ENCODE measurements around the gene NOC4L.
A peak's percentile ranks its signal among the peaks of the same experiment; 100 is the strongest.

Gene NOC4L

GRCh38 chr12:132137483-132138125 is 6.7 kb upstream of the NOC4L start:
- no peak for TF ChIP-seq Cebpa-rat (IDR thresholded peaks at IDR 0.05)
- Histone ChIP-seq H3K4me1 (peaks cover 3 to 8% (median 5%) of the 10 kb centered on the region in 10 experiments; a peak in 19 of 20 replicates), H3K9ac (no peak overlapping the region), H3K4me2 (no peak overlapping the region), H3K4me3 (no peak overlapping the region), H4K20me1 (peaks cover 0 to 58% (median 40%) of the 10 kb centered on the region in 11 experiments; a peak in 18 of 22 replicates), H3K36me3 (peaks cover 44 to 56% (median 49%) of the 10 kb centered on the region in 11 experiments), H3K27me3 (no peaks in the 10 kb centered on the region), H3K9me3 (replicated peaks in 1 of 11) (no peaks in the 10 kb centered on the region), H3K27ac (no peak overlapping the region)

DNA sequence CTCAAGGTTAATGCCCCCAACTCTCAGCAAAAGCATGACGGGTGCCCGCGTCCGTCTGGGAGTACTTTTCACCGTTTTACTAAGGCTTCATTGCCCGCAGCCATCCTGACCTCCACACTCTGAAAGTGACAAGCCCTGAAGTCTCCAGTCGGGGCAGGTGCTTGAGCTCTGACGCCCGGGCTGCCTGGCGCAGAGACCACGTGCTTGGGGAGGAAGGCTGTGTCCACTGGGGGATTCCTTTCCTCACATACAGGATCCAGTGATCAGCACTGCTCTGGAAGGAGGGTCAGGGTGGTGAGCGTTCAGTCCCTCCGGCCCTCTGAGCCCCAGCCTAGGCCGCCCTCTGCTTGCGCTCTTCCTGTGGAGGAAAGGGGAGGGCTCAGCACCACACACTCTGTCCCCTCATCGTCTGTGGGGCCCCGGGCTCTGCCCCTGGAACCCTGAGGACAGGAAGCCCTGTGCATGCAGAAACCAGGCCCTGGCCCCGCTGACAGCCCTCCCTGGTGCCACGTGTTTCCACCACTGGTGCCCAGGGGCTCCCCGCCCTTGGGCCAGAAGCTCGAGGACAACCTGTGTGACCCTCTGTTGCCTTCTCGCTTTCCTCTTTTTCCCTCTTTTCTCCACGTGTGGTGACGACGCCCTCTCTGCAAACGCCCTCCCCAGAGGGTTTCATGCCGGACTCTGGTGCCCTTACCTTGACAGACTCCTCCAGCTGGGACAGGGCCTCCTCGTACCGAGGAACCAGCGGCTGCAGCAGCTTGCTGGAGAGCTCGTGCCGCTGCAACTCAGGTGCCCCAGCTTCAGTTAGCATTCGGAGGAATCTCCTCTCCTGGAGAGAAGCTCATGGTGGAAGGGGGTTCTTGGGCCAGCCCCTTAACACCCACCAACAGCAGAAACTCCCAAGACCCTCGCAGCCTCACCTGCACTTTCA is 5.1 kb upstream of the NOC4L start:
- peaks cover 0 to 63% (median 52%) of the 10 kb centered on the region in 11 experiments; a peak in 18 of 22 replicates for H4K20me1 ChIP-seq
- no peaks in the 10 kb centered on the region for H3K27me3 ChIP-seq
- no peak overlapping the region for H3K9ac ChIP-seq
- H3K4me1 ChIP-seq: peaks cover 11 to 17% (median 12%) of the 10 kb centered on the region in 10 experiments
- peaks cover 44 to 59% (median 50%) of the 10 kb centered on the region in 11 experiments for H3K36me3 ChIP-seq
- no peak overlapping the region for H3K27ac ChIP-seq
- no peak overlapping the region for H3K4me2 ChIP-seq
- no peaks in the 10 kb centered on the region for H3K9me3 ChIP-seq (replicated peaks in 1 of 11)
- no peak overlapping the region for H3K4me3 ChIP-seq
- no peak for TF ChIP-seq Cebpa-rat (IDR thresholded peaks at IDR 0.05)

GRCh38 chr12:132139912-132140311 is 4.3 kb upstream of the NOC4L start:
- Histone ChIP-seq H3K27me3 (no peaks in the 10 kb centered on the region), H3K4me3 (no peak overlapping the region), H3K36me3 (peaks cover 44 to 59% (median 50%) of the 10 kb centered on the region in 11 experiments), H3K27ac (no peak overlapping the region), H3K9ac (no peak overlapping the region), H3K9me3 (replicated peaks in 1 of 11) (no peaks in the 10 kb centered on the region), H3K4me2 (no peak overlapping the region), H4K20me1 (peaks cover 0 to 69% (median 53%) of the 10 kb centered on the region in 11 experiments; a peak in 18 of 22 replicates), H3K4me1 (peaks cover 12 to 18% (median 14%) of the 10 kb centered on the region in 10 experiments)
- no peak for TF ChIP-seq Cebpa-rat (IDR thresholded peaks at IDR 0.05)

GRCh38 chr12:132140501-132140900 is 3.8 kb upstream of the NOC4L start:
- H3K9ac ChIP-seq: no peak overlapping the region; a peak in 1 of 22 replicates
- H3K36me3 ChIP-seq: peaks cover 44 to 60% (median 50%) of the 10 kb centered on the region in 11 experiments
- no peak overlapping the region for H3K27ac ChIP-seq
- TF ChIP-seq Cebpa-rat (IDR thresholded peaks at IDR 0.05): no peak
- H3K9me3 ChIP-seq (replicated peaks in 1 of 11): no peaks in the 10 kb centered on the region
- peaks cover 0 to 75% (median 59%) of the 10 kb centered on the region in 11 experiments; a peak in 18 of 22 replicates for H4K20me1 ChIP-seq
- no peaks in the 10 kb centered on the region for H3K27me3 ChIP-seq
- peaks cover 18 to 24% (median 20%) of the 10 kb centered on the region in 10 experiments for H3K4me1 ChIP-seq
- no peak overlapping the region for H3K4me2 ChIP-seq
- no peak overlapping the region for H3K4me3 ChIP-seq

DNA sequence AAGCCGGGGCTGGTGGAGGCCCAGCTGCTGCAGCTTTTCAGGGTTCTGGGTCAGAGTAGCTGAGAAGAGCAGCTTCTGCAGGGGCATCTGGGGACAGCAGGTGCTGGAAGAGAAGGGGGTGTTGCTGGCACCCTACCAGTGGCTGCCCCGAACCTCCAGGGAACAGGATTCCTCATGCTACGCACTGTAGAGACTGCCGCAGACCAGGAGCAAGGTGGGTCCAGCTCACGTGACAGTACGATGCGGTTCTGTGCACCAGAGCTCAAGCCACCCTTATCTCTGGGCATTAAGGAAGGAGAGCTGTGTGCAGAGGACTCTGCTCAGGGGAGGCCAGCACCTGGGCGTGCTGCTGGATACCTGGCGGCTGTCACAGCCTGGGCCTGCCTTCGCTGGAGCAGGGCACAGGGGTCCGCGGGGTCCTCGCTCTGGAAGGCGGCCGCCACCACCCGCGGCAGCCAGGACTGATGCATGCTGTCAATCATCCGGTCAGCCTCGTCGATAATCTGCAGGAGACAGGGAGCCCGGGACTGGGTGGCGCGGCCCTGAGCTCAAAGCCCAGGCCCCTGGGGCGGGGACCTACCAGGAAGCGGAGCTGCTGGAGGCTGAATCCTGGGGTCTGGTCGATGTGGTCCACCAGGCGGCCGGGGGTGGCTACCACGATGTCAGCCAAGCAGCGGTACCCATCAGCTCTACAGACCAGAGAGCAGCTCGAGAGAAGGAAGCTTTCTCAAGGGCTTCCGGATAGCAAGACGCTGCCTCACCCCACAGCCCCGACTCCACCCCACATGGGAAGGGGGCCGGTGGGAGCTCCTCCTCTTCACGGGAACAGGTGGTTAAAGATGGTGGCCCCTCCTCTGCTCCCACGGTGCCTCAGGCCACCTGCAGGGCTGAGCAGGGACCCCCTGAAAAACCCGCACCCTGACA is 3.1 kb upstream of the NOC4L start:
- no peak overlapping the region for H3K4me3 ChIP-seq
- peaks cover 20 to 31% (median 24%) of the 10 kb centered on the region in 10 experiments for H3K4me1 ChIP-seq
- H3K4me2 ChIP-seq: no peak overlapping the region
- no peak overlapping the region; a peak in 1 of 22 replicates for H3K9ac ChIP-seq
- no peak for TF ChIP-seq Cebpa-rat (IDR thresholded peaks at IDR 0.05)
- no peaks in the 10 kb centered on the region for H3K9me3 ChIP-seq (replicated peaks in 1 of 11)
- H3K27me3 ChIP-seq: no peaks in the 10 kb centered on the region
- no peak overlapping the region for H3K27ac ChIP-seq
- peaks cover 0 to 81% (median 66%) of the 10 kb centered on the region in 11 experiments; a peak in 18 of 22 replicates for H4K20me1 ChIP-seq
- H3K36me3 ChIP-seq: peaks cover 44 to 67% (median 56%) of the 10 kb centered on the region in 11 experiments

DNA sequence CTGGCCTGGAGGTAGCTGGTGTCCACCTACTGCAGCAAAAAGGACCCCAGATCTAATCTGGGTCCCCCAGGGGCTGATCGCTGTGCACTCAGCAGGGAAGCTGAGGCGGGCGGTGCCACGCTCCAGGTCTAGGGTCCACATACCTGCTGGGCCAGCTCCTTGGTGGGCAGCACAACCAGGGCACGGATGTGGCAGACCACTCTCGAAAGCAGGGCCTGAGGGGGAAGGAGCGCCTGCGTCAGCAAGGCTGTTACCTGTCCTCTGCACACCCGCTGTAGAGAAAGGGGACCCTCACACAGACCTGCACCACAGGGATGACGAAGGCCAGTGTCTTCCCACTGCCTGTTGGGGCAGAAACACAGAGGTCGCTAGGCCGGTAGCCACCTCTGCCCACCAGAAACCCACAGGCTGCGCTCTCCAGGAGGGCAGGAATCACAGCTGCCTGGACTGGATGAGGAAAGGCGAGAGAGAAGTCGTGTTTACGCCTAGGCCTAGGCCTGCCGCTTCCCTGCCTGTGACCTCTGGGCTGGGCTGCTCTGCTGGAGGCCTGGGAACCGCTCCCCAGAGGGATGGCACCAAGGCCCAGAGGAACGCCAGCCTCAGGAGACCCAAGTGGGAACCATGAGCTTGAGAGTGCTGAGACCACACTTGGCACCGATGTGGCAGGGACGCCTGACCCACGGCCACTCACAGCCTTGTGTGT is 2.1 kb upstream of the NOC4L start:
- Histone ChIP-seq H3K4me1 (peaks cover 20 to 33% (median 24%) of the 10 kb centered on the region in 10 experiments), H3K27ac (no peak overlapping the region), H3K27me3 (no peaks in the 10 kb centered on the region), H3K4me3 (peak overlapping the region in 9 of 10 experiments; percentile 96 to 100 (median 98); a peak in 11 of 20 replicates), H3K9me3 (replicated peaks in 1 of 11) (no peaks in the 10 kb centered on the region), H3K4me2 (peak overlapping the region; percentile 91 to 99 (median 98); a peak in 21 of 22 replicates), H3K36me3 (peaks cover 44 to 76% (median 66%) of the 10 kb centered on the region in 11 experiments), H3K9ac (peak overlapping the region in 9 of 11 experiments; percentile 86 to 97 (median 91); a peak in 15 of 22 replicates), H4K20me1 (peaks cover 0 to 88% (median 68%) of the 10 kb centered on the region in 11 experiments; a peak in 18 of 22 replicates)
- TF ChIP-seq Cebpa-rat (IDR thresholded peaks at IDR 0.05): no peak

GRCh38 chr12:132142679-132143335 is 1.4 kb upstream of the NOC4L start:
- H3K9me3 ChIP-seq (replicated peaks in 1 of 11): no peaks in the 10 kb centered on the region
- peaks cover 20 to 33% (median 24%) of the 10 kb centered on the region in 10 experiments for H3K4me1 ChIP-seq
- peak overlapping the region in 7 of 11 experiments; percentile 80 to 91 (median 88); a peak in 11 of 22 replicates for H3K27ac ChIP-seq
- H4K20me1 ChIP-seq: peaks cover 0 to 88% (median 74%) of the 10 kb centered on the region in 11 experiments; a peak in 18 of 22 replicates
- peak overlapping the region; percentile 91 to 99 (median 98) for H3K4me2 ChIP-seq
- H3K36me3 ChIP-seq: peaks cover 44 to 77% (median 72%) of the 10 kb centered on the region in 11 experiments
- peak overlapping the region; percentile 86 to 97 (median 90) for H3K9ac ChIP-seq
- TF ChIP-seq Cebpa-rat (IDR thresholded peaks at IDR 0.05): no peak
- H3K27me3 ChIP-seq: no peaks in the 10 kb centered on the region
- peak overlapping the region; percentile 89 to 100 (median 98) for H3K4me3 ChIP-seq

Measured in BLaER1 treated with 17β-estradiol and CSF1 and Interleukin-3, amounts not matched to agents 10 nM and 100 nM (cell line).